Hepatocyte (in vitro differentiated cells): Measurements from ENCODE around the gene NLRP5.

ENCODE experiments used
- EZH2 ChIP-seq: fragments of 200-600 bp; sonication (generic); IDR thresholded peaks from 2 replicates; pipeline ENCODE4 v1.6.1; 2016; ENCODE audit warnings: antibody characterized with exemption, mild to moderate bottlenecking, borderline replicate concordance
- TF ChIP-seq, protein P1 (sequence below): fragments of 200-600 bp; sonication (generic); IDR thresholded peaks from 2 replicates; pipeline ENCODE4 v1.5.1; 2016; ENCODE audit warnings: antibody characterized with exemption, mild to moderate bottlenecking; ENCODE audit not compliant: poor library complexity

DNA sequence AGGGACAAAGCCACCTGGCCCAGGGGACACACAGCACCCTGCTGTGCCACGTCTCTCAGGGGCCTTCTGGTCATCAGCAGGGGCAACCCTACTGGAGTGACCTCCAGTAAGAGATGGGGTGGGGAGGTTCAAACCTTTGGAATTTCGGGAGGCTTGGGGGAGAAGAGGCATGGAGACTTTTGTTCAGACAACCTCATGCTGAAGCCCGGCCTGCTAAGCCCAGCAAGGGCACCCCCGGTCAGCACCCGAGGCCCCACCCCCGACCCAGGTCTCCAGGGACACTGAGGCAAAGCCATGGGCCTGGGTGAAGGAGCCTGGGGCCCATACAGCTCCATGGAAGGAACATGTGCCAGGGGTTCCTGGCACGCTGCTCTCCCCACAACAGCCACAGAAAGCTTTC, 111.2 kb downstream of the NLRP5 start:
- TF ChIP-seq, protein P1, sequence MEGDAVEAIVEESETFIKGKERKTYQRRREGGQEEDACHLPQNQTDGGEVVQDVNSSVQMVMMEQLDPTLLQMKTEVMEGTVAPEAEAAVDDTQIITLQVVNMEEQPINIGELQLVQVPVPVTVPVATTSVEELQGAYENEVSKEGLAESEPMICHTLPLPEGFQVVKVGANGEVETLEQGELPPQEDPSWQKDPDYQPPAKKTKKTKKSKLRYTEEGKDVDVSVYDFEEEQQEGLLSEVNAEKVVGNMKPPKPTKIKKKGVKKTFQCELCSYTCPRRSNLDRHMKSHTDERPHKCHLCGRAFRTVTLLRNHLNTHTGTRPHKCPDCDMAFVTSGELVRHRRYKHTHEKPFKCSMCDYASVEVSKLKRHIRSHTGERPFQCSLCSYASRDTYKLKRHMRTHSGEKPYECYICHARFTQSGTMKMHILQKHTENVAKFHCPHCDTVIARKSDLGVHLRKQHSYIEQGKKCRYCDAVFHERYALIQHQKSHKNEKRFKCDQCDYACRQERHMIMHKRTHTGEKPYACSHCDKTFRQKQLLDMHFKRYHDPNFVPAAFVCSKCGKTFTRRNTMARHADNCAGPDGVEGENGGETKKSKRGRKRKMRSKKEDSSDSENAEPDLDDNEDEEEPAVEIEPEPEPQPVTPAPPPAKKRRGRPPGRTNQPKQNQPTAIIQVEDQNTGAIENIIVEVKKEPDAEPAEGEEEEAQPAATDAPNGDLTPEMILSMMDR = no peak
- TF ChIP-seq EZH2 = no peak
